ENCODE results near the gene GPC6.

Gene GPC6

DNA sequence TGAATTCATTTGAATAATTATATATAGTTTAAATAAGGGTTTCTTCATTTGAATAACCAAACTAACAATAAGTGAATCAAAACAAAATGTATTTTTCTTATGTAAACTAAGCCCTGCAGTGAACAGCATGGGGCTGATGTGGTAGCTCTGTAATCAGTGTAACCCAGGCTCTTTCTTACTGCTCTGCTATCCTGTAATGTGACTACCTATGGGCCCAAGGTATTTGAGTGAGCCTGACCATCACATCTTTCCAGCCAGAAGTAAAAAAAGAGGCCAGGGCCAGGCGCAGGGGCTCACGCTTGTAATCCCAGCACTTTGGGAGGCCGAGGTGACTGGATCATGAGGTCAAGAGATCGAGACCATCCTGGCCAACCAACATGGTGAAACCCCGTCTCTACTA is 758.3 kb downstream of the GPC6 start:
- TF ChIP-seq, protein P1, sequence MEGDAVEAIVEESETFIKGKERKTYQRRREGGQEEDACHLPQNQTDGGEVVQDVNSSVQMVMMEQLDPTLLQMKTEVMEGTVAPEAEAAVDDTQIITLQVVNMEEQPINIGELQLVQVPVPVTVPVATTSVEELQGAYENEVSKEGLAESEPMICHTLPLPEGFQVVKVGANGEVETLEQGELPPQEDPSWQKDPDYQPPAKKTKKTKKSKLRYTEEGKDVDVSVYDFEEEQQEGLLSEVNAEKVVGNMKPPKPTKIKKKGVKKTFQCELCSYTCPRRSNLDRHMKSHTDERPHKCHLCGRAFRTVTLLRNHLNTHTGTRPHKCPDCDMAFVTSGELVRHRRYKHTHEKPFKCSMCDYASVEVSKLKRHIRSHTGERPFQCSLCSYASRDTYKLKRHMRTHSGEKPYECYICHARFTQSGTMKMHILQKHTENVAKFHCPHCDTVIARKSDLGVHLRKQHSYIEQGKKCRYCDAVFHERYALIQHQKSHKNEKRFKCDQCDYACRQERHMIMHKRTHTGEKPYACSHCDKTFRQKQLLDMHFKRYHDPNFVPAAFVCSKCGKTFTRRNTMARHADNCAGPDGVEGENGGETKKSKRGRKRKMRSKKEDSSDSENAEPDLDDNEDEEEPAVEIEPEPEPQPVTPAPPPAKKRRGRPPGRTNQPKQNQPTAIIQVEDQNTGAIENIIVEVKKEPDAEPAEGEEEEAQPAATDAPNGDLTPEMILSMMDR (IDR thresholded peaks at IDR 0.05; ENCODE audit: insufficient read depth, low read length, missing control alignments), result no peak
- ChIA-PET POLR2A (no interaction called here), CTCF (no interaction called here)
- no peak overlapping the region for H3K4me3 ChIP-seq (ENCODE audit: low read depth, low read length)
- no peak for DNase-seq (ENCODE audit: low read depth, low spot score)

DNA sequence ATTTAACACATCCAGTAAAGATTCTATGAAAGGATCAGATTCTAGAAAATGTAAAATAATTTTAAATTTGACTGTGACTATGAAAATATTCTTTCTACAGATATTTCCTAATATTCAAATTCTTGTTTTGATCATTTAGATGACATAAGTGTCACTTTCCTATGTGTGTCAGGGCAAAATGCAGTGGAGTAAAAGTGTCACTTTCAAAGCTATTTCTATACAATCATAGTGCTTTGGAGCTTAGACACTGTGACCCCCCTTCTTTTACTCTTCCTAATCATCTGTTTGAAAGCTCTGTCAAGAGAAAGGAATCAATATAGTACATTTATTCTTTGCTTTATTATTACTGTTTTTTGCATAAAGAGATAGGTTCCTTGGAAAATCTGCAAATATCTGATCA is 760.9 kb downstream of the GPC6 start:
- no peak overlapping the region for H3K4me3 ChIP-seq (ENCODE audit: low read depth, low read length)
- TF ChIP-seq, protein P1 (IDR thresholded peaks at IDR 0.05; ENCODE audit: insufficient read depth, low read length, missing control alignments), result no peak
- CTCF ChIA-PET, result no interaction called here
- POLR2A ChIA-PET, result no interaction called here
- DNase-seq (ENCODE audit: low read depth, low spot score), result no peak

DNA sequence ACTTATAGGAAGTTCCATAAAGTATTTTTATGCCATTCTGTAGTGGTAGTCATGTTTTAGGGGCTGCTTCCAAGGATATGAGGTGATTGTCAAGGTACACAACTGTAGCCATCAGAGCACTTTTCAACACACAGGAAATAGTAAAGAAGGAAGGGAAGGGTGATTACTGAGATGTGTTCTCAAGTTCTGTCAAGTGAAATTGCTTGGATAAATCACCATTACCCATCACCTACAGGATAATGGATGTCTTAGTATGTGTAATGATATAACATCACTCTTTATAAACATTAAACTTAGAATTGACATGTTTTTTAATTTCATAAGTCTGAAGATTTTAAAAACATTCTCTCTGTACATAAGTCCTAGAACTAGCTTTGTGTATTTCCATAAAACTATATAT is 765.0 kb downstream of the GPC6 start:
- TF ChIP-seq, protein P1 (IDR thresholded peaks at IDR 0.05; ENCODE audit: insufficient read depth, low read length, missing control alignments), result no peak
- CTCF ChIA-PET, result no interaction called here
- DNase-seq (ENCODE audit: low read depth, low spot score), result no peak
- POLR2A ChIA-PET, result no interaction called here
- H3K4me3 ChIP-seq (ENCODE audit: low read depth, low read length), result no peak overlapping the region

DNA sequence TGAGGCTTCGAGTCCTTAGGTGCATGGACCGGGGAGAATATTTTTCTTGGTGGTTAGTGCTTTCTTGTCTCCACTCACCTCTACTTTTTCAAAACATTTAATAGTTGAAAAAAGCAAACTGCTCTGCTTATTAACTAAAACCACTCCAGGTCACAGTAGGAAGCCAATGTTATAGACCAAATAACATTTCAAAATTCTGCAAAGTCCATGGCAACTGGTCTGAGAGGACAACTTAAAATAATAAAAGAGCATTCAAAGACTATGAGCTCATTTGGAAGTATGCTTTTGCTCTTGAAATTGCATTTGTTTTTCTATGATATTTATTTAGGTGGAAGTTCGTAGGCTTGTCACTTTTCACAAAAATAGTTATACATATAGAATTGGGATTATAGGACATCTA is 769.9 kb downstream of the GPC6 start:
- CTCF ChIA-PET, result no interaction called here

DNA sequence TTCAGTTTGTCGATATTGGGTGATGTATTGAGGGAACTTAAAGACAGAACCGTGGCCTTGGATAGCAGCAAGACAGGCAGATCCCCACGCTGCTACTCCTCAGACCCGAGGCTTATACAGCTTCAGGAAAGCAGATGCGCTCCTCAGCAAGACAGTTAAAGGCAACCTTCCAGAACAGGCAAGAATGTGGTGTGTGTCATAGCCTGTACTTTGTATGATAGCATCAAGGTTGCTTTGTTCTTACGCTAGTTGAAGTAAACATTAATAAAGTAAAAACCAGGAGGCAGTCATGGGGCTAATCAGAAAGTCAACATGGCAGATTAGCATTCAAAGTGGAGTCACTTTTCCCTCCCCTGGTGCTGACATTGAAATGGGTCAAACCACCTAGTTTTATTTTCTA is 779.7 kb downstream of the GPC6 start:
- TF ChIP-seq, protein P1 (IDR thresholded peaks at IDR 0.05; ENCODE audit: insufficient read depth, low read length, missing control alignments), result no peak
- no peak overlapping the region for H3K4me3 ChIP-seq (ENCODE audit: low read depth, low read length)
- CTCF ChIA-PET, result no interaction called here
- POLR2A ChIA-PET, result no interaction called here
- DNase-seq (ENCODE audit: low read depth, low spot score), result no peak

More for the DNA sequence above, 769.9 kb downstream of the GPC6 start:
- DNase-seq (ENCODE audit: low read depth, low spot score), result no peak
- TF ChIP-seq, protein P1 (IDR thresholded peaks at IDR 0.05; ENCODE audit: insufficient read depth, low read length, missing control alignments), result no peak
- POLR2A ChIA-PET, result no interaction called here
- H3K4me3 ChIP-seq (ENCODE audit: low read depth, low read length), result no peak overlapping the region

DNA sequence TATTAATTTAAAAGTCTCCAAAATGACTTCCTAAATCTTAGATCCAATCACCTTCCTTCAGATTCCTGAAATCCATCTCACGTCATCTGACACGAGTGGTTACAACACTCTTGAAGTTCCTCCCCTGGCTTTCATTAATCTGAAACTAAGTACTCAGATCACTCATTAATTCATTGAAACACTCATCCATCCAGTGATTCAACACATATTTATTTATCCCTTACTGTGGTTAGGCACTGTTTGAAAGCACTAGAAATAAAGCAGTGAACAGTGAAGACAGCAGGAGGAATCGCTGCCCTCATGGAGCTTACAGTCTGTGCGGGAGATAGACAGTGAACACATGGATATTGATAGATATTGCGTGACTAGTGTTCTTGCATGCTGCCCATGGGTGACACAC is 780.5 kb downstream of the GPC6 start:
- TF ChIP-seq, protein P1 (IDR thresholded peaks at IDR 0.05; ENCODE audit: insufficient read depth, low read length, missing control alignments), result no peak
- ChIA-PET POLR2A (no interaction called here), CTCF (no interaction called here)
- H3K4me3 ChIP-seq (ENCODE audit: low read depth, low read length), result no peak overlapping the region
- no peak for DNase-seq (ENCODE audit: low read depth, low spot score)

All from AG04449 (cell line).